ENCODE data around the gene BABAM2.

- TF ChIP-seq EZH2 (IDR thresholded peaks at IDR 0.05; ENCODE audit: low read length, unreplicated experiment), result no peak
- no peak for TF ChIP-seq CTCF (conservative IDR thresholded peaks at IDR 0.05; ENCODE audit: low read depth, low read length)
- TF ChIP-seq EZH2phosphoT487 (IDR thresholded peaks at IDR 0.05; ENCODE audit: borderline replicate concordance, low read length), result no peak
Measured at GRCh38 chr2:28071221-28071620, 180.7 kb downstream of the BABAM2 start.

Data from PC-3 (cell line).